Measurements from ENCODE around the gene PIP5K1B.
A peak's percentile ranks its signal among the peaks of the same experiment; 100 is the strongest.

PIP5K1B gene, protein sequence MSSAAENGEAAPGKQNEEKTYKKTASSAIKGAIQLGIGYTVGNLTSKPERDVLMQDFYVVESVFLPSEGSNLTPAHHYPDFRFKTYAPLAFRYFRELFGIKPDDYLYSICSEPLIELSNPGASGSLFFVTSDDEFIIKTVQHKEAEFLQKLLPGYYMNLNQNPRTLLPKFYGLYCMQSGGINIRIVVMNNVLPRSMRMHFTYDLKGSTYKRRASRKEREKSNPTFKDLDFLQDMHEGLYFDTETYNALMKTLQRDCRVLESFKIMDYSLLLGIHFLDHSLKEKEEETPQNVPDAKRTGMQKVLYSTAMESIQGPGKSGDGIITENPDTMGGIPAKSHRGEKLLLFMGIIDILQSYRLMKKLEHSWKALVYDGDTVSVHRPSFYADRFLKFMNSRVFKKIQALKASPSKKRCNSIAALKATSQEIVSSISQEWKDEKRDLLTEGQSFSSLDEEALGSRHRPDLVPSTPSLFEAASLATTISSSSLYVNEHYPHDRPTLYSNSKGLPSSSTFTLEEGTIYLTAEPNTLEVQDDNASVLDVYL

DNA sequence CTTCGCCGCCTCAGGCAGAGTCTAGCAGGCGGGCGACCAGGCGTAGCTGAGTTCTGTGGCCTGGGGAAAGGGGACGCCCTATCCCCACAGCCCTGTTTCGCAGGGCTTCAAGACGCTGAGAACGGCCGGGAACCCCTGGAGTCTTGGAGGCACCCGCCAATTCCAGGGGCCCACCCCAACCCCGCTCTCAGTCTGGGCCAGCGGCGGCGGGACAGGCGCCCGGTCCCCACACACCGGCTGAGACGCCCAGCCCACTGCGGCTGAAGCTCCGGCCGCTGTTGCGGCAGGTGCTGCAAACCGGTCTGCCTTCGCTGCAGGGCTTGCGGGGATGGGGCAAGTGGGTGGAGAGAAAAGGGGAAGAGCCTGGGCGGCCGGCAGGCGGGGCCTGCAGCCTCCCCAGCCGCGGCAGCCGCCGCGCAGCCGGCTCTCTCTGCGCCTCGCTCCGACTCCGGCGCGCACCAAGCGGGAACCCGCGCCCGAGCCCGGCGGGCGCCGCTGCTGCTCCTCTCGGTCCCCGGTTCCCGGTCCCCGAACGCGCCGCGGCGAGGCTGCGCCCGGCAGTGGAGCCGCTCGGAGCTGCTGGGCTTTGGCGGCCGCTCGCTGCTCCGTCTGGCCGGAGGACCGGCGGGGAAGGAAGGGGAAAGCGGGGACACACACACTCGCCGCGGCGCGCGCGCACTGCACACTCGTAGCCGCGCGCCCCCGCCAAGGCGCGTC, at the start of gene PIP5K1B:
PIP5K1B (plus strand) TSS at position 427 of the 717 bp plus-strand sequence. CDS start 117,375 bp downstream, outside the sequence.
- H3K9me3 ChIP-seq: no peaks in the 10 kb centered on the region
- DNase-seq (ENCODE audit: low spot score in 2 of 2): peak; percentile 55 to 73
- peaks cover 55% of the 10 kb centered on the region for H3K27me3 ChIP-seq (ENCODE audit: low read depth)
- peak within 1 kb of the TSS; percentile 29 for H3K4me3 ChIP-seq
- in situ Hi-C loops (cut with MboI; ENCODE audit: low sequenced_read_pairs): loop anchor here (25.0 kb wide), 1 partner anchor 132 kb away; no protein-coding TSS in a partner anchor
- H3K4me1 ChIP-seq: no peaks in the 10 kb centered on the region
- no peaks in the 10 kb centered on the region for H3K36me3 ChIP-seq (replicated peaks)

DNA sequence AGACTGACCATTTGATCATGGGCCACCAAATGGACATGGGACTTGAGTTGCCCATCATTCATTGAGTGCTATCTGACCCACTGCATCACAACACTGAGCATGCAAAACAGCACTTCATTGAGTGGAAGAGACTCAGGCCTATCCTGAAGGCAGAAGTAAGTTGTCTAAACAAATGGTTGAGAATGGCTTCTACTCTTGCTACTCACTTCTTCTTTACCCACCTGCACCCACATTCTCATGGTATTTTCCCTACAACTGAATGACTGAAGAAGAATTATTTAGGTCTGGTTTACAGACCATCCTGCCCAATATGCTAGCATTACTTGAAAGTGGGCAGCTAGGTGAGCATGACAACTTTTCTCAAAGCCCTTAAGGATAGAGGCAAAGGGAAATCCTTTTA, 41.0 kb upstream of the PIP5K1B start:
- Histone ChIP-seq H3K4me3 (no peak overlapping the region), H3K36me3 (replicated peaks) (no peaks in the 10 kb centered on the region), H3K27me3 (ENCODE audit: low read depth) (peaks cover 4% of the 10 kb centered on the region), H3K4me1 (no peaks in the 10 kb centered on the region), H3K9me3 (no peaks in the 10 kb centered on the region)
- in situ Hi-C loops (cut with MboI; ENCODE audit: low sequenced_read_pairs): no loop called here
- no peak for DNase-seq (ENCODE audit: low spot score in 2 of 2)

DNA sequence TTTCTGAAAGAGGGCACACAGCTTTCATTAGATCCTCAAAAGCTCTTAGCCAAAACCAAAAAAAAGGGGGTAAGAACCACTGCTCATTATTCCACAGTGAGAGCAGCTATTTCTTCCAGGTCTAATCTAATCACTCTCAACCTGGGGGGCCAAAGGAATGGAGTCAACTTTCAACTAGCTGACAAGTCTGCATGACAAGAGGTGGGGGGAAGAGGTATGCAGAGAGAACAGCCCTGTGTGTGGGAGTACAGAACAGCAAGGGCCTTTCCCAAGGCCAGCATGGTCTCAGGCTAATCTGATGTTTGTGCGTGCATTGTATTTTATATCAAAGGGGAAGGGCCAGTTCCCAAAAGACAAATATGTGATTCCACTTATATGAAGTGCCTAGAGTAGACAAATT, 36.9 kb upstream of the PIP5K1B start:
- no peaks in the 10 kb centered on the region for H3K4me1 ChIP-seq
- no peak for DNase-seq (ENCODE audit: low spot score in 2 of 2)
- in situ Hi-C loops (cut with MboI; ENCODE audit: low sequenced_read_pairs): no loop called here
- peaks cover 6% of the 10 kb centered on the region for H3K27me3 ChIP-seq (ENCODE audit: low read depth)
- H3K36me3 ChIP-seq (replicated peaks): no peaks in the 10 kb centered on the region
- no peak overlapping the region for H3K4me3 ChIP-seq
- no peaks in the 10 kb centered on the region for H3K9me3 ChIP-seq

DNA sequence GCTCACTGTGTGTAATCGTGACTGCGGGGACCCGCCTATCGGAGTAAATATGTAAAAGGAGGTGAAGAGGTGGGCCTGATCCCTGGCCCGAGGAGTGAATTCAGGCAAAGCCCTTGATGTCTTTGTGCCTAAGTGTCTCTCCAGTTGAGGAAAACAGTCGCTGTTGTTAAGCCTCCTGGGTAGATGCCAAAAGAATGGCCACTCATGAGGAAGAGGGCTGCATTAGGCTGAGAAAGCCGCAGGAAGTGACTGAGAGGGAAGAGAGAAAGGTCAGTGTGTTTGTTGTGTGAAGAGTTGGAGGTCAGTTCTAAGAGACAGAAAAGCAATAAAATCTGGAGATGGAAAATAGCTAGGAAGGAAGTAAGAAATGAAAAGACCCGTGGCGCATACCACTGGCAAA, 35.8 kb upstream of the PIP5K1B start:
- Histone ChIP-seq H3K27me3 (ENCODE audit: low read depth) (peaks cover 6% of the 10 kb centered on the region), H3K4me3 (no peak overlapping the region), H3K36me3 (replicated peaks) (no peaks in the 10 kb centered on the region), H3K9me3 (no peaks in the 10 kb centered on the region), H3K4me1 (no peaks in the 10 kb centered on the region)
- in situ Hi-C loops (cut with MboI; ENCODE audit: low sequenced_read_pairs): no loop called here
- no peak for DNase-seq (ENCODE audit: low spot score in 2 of 2)

DNA sequence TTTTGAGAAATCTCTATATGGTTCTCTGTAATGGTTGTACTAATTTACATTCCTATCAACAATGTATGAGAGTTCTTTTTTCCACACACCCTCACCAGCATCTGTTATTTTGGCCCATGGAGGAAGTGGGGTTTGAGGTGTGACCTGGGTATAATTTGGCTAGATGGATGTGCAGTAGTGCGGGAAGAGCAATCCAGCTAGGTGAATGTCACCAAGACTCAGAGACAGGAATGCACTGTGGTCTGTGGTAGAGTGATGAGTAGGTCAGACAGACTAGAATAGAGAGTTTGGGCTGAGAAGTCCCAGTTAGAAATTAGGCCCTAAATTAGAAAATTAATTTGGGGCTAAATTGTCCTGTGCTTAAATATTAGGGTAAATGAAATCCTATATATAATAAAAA, 32.8 kb upstream of the PIP5K1B start:
- peaks cover 23% of the 10 kb centered on the region for H3K27me3 ChIP-seq (ENCODE audit: low read depth)
- H3K4me3 ChIP-seq: no peak overlapping the region
- in situ Hi-C loops (cut with MboI; ENCODE audit: low sequenced_read_pairs): no loop called here
- H3K4me1 ChIP-seq: no peaks in the 10 kb centered on the region
- H3K9me3 ChIP-seq: no peaks in the 10 kb centered on the region
- H3K36me3 ChIP-seq (replicated peaks): no peaks in the 10 kb centered on the region
- no peak for DNase-seq (ENCODE audit: low spot score in 2 of 2)

DNA sequence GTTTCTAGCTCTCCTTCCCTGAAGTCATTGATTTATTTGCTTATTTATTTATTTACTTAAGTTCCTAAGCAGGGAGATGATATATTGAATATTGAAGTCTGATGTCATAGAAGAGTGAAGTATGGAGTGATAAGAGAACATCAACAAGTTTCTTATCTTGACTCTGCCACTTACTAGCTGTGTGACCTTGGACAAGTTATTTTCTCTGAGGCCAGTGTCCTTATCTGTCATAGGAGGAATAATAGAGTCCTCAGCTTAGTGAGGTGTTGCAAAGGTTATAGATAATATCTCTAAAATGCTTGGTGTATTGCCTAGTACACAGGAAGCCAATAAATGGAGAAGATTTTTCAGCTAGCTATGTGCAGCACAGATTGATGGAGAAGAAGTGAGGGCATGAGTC, 32.4 kb upstream of the PIP5K1B start:
- no peak overlapping the region for H3K4me3 ChIP-seq
- H3K4me1 ChIP-seq: no peaks in the 10 kb centered on the region
- no peaks in the 10 kb centered on the region for H3K36me3 ChIP-seq (replicated peaks)
- no peaks in the 10 kb centered on the region for H3K9me3 ChIP-seq
- no peak for DNase-seq (ENCODE audit: low spot score in 2 of 2)
- H3K27me3 ChIP-seq (ENCODE audit: low read depth): peaks cover 23% of the 10 kb centered on the region
- in situ Hi-C loops (cut with MboI; ENCODE audit: low sequenced_read_pairs): no loop called here

DNA sequence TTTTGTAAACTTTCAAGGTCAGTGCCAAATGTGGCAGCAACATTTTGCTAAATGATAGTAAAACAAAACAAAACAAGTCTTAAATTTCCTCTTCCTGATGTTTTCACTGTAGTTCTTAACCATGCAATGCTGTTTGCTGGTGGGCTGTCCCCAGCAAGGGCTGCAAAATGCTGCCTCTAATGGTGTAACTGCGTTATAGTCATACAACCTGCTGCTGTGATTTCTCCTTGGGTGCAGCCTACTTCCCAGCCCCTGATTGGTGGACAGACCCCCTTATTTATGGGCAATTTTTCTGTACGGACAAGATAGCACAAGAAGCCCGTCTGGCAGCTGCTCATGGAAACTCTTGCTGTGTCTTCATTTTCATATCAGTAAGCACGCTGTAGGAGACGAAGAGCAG, 26.6 kb upstream of the PIP5K1B start:
- no peaks in the 10 kb centered on the region for H3K36me3 ChIP-seq (replicated peaks)
- in situ Hi-C loops (cut with MboI; ENCODE audit: low sequenced_read_pairs): loop anchor here (25.0 kb wide), 1 partner anchor 91 kb away; no protein-coding TSS in a partner anchor
- H3K27me3 ChIP-seq (ENCODE audit: low read depth): peaks cover 21% of the 10 kb centered on the region
- DNase-seq (ENCODE audit: low spot score in 2 of 2): peak; percentile 9 to 28
- no peaks in the 10 kb centered on the region for H3K4me1 ChIP-seq
- no peak overlapping the region for H3K4me3 ChIP-seq
- no peaks in the 10 kb centered on the region for H3K9me3 ChIP-seq

DNA sequence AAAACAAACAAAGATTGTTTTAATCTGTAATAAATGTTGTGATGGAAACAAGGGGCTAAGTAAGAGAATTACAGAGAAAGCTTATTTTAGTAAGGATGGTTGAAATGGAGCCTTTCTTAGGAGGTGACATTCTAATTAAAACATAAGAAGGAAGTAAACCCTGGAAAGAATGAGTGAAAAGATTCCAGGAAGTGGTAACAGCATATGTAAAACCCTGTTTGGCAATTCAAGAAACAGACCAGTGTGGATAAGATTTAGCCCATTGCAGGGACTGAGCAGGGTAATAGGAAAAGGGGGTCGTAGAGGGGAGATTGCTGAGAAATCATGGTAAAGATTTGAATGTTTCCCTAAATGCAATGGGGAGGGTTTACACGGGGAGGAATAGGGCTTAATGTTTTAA, 21.6 kb upstream of the PIP5K1B start:
- in situ Hi-C loops (cut with MboI; ENCODE audit: low sequenced_read_pairs): loop anchor here (25.0 kb wide), 1 partner anchor 96 kb away; no protein-coding TSS in a partner anchor
- H3K9me3 ChIP-seq: no peaks in the 10 kb centered on the region
- no peak for DNase-seq (ENCODE audit: low spot score in 2 of 2)
- no peak overlapping the region for H3K4me3 ChIP-seq
- H3K36me3 ChIP-seq (replicated peaks): no peaks in the 10 kb centered on the region
- peaks cover 13% of the 10 kb centered on the region for H3K27me3 ChIP-seq (ENCODE audit: low read depth)
- H3K4me1 ChIP-seq: no peaks in the 10 kb centered on the region

DNA sequence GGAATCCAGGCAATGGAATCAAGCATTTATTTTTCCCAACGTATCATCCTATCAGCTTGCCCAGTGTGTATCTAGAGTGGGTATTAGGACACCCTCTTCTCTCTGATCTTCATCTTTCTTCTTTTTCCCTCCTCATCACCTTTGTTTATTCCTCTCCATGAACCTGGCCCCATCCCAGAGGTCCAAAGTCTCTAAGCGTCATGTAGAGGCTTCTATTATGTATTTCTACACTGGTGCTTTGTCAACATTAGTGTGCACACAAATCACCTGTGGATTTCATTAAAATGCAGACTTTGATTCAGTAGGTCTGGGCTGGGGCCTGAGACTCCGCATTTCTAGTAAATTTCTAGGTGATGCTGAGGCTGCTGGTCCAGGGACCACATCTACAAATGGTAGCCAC, 19.8 kb upstream of the PIP5K1B start:
- Histone ChIP-seq H3K27me3 (ENCODE audit: low read depth) (peaks cover 18% of the 10 kb centered on the region), H3K9me3 (no peaks in the 10 kb centered on the region), H3K4me1 (no peaks in the 10 kb centered on the region), H3K4me3 (no peak overlapping the region), H3K36me3 (replicated peaks) (no peaks in the 10 kb centered on the region)
- in situ Hi-C loops (cut with MboI; ENCODE audit: low sequenced_read_pairs): loop anchor here (25.0 kb wide), 1 partner anchor 98 kb away; no protein-coding TSS in a partner anchor
- no peak for DNase-seq (ENCODE audit: low spot score in 2 of 2)

DNA sequence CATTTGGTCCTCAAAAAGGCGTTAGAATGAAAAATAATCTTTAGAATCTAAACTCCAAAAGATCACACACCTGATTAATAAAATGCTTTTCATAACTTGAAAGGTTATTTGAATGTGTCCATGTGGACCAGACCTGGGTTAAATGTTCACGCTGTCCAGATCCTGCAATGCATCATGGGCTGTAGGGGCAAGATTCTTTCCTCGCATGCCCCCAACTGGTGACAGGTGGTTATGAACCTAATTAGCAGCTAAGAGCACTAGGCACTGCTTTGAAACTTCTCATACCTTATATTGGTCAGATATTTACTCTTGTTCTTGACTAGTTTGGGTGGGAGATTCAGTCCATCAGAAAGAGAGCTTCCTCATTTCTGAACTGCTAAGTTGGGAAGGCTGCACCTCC, 19.3 kb upstream of the PIP5K1B start:
- Histone ChIP-seq H3K9me3 (no peaks in the 10 kb centered on the region), H3K4me3 (no peak overlapping the region), H3K27me3 (ENCODE audit: low read depth) (peaks cover 19% of the 10 kb centered on the region), H3K36me3 (replicated peaks) (no peaks in the 10 kb centered on the region), H3K4me1 (no peaks in the 10 kb centered on the region)
- in situ Hi-C loops (cut with MboI; ENCODE audit: low sequenced_read_pairs): loop anchor here (25.0 kb wide), 1 partner anchor 98 kb away; no protein-coding TSS in a partner anchor
- DNase-seq (ENCODE audit: low spot score in 2 of 2): peak; percentile 6 to 63

DNA sequence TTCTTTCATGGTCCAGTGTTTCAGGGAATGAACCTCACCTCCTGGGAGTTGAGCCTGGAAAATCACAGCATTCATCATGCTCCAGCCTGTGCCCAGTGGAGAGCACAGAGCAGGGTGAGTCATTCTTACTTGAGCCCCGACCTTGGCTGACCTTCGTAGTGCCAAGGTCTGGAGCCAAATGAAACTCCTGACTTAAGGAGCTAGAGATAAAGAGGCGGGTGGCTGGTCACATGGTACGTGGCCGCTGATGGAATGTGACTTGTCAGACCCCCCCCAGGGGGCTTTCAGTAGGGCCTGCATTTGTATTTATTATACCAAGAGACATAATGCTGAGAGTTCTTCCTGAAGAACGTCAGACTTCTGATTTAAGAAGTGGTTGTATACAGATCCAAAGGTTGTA, 15.0 kb upstream of the PIP5K1B start:
- DNase-seq (ENCODE audit: low spot score in 2 of 2): no peak
- no peaks in the 10 kb centered on the region for H3K9me3 ChIP-seq
- H3K4me3 ChIP-seq: no peak overlapping the region
- H3K36me3 ChIP-seq (replicated peaks): no peaks in the 10 kb centered on the region
- no peaks in the 10 kb centered on the region for H3K4me1 ChIP-seq
- H3K27me3 ChIP-seq (ENCODE audit: low read depth): peaks cover 24% of the 10 kb centered on the region
- in situ Hi-C loops (cut with MboI; ENCODE audit: low sequenced_read_pairs): loop anchor here (25.0 kb wide), 1 partner anchor 103 kb away; no protein-coding TSS in a partner anchor

DNA sequence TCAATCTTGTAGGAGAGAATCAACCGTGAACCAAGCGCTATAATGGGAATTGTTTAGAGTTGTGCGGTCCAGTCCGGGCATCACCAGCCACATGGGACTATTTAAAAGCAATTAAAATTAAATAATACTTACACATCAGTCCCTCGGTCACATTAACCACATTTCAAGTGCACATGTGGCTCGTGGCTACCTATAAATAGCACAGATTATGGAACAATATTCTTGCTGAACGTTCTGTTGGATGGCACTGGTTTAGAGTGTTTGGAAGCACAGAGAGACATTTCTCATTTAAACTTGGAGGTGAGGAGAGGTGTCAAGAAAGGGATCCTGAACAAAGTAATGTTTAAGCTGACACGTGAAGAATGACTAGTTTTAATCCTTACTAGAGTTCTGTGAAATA, 12.5 kb upstream of the PIP5K1B start:
- in situ Hi-C loops (cut with MboI; ENCODE audit: low sequenced_read_pairs): loop anchor here (25.0 kb wide), 1 partner anchor 105 kb away; no protein-coding TSS in a partner anchor
- Histone ChIP-seq H3K4me1 (no peaks in the 10 kb centered on the region), H3K36me3 (replicated peaks) (no peaks in the 10 kb centered on the region), H3K4me3 (no peak overlapping the region), H3K27me3 (ENCODE audit: low read depth) (peaks cover 30% of the 10 kb centered on the region), H3K9me3 (no peaks in the 10 kb centered on the region)
- DNase-seq (ENCODE audit: low spot score in 2 of 2): no peak

DNA sequence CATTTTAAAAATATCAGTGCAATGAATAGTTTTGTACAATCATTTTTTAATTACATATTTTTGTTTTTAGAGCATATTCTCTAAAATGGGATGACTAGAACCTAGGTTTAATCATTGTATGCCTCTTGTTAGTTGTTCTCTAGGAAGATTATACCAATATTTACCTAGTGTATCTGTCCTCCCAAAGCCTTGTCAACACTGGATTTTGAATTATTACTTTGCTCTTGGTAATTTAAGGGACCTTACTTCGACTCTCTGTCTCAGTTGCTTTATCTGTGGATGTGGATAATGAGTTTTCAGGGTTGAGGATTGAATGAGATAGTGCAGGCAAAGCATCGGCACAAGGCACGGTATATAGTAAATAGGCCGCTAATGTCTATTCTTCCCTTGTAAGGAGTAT, 10.9 kb upstream of the PIP5K1B start:
- DNase-seq (ENCODE audit: low spot score in 2 of 2): no peak
- Histone ChIP-seq H3K9me3 (no peaks in the 10 kb centered on the region), H3K4me3 (no peak overlapping the region), H3K36me3 (replicated peaks) (no peaks in the 10 kb centered on the region), H3K4me1 (no peaks in the 10 kb centered on the region), H3K27me3 (ENCODE audit: low read depth) (peaks cover 18% of the 10 kb centered on the region)
- in situ Hi-C loops (cut with MboI; ENCODE audit: low sequenced_read_pairs): loop anchor here (25.0 kb wide), 1 partner anchor 107 kb away; no protein-coding TSS in a partner anchor

Measured in HAP-1 (cell line).